ENCODE measurements around the gene MTG2.
A peak's percentile ranks its signal among the peaks of the same experiment; 100 is the strongest.

MTG2 gene

DNA sequence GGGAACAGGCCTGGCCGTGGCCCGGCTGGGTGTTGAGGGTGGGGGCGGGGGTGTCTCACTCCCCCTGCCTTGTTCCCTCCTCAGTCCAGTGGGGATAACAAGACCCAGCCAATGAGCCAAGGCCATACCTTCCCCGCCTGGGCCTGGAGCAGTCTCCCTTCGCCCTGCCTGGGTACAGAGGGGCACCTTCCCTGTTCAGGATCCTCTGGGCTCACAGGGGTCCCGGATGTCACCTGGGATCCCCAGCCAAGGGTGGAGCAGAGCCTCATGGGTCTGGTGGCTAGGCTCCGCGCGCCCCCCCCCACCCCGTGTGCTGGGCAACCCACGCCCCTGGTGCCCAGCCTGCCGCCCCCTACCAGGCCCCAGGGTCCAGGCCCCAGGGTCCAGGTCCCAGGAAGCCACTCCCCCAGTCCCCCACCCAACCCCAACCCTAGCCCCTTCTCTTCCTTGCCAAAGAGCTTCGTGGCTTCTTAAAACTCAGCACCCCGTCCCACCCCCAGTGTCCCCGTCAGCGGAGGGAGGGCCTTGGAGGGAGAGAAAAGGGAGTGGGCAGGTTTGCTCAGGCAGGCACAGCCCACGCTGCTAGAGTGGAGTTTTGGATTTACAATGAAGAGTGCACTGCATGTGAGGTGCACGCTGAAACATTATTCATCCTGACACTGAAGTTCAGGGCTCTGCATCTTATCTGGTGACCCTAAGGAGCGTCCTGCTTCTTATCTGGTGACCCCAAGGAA lies 25.4 kb downstream of the MTG2 start:
- no peak for DNase-seq

DNA sequence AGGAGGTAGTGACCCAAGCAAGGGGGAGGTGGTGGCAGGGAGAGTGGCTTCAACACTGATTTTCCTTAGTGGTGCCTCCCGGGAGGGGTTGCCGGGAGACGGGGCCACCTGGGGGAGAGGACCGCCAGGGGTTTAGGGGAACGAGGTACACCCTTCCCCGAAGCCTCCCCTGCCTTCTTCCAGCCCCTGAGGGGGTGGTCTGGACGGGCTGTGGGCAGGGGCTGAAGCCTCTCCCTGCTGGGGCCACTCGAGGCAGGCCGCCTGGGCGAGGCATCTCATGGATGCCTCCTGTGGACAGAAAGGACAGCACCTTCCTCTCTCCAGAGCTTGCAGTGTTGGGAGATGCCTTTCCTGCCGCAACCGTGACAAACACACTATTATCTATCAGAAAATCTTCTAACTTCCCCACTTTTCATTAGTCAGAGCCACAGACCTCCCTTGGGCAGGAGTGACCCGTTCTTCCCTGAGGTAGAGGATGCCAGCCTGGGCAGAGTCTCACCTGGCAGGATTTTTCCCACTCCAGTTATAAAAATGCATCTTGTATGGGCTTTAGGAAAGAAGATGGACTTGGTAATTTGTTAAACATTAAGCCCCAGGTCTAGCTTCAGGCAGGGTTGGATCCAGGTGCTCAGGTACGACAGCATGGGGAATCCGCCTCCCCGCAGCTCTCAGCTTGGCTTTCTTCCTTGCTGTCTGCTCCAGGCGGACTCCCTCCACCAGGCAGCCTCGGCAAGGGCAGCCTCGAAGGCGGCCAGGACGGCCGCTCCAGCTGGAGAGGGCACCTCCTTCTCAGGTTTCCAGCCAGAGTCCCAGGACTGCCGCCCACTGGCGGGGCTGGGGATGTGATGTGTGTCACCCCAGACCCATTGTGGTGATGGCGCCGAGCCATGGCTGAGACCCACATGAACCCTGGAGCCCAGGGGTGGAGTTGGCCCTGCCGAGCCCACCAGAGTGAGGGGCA lies 26.2 kb downstream of the MTG2 start:
- DNase-seq, result no peak

DNA sequence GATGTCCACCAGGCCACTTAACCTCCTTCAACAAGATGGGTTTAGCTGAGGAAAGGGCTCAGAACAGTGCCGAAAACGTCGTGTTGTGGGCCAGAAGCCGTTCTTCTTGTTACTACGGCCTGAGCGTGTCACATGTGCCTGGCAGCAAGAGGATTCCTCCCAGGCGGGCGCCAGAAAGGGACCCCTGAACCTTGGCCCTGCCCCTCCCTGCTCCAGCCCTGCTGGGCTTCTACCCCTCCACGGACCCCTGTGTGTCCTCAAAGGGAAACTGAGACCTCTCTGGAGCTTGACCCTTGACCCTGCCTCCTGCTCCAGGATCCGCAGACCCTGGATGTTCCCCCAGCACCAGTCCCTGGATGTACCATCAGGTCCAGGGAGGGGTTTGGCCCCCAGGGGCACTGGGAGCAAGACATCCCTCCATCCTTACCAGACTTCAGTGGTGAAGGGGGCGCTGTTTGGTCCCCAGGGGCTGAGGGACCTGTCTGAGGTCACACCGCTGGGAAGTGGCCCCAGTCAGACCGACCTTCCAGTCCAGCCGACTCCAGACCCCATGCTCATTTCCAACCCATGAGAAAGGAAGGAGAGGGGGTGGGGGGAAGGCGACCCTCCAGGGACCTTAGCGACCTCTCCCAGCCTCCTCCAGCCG lies 27.1 kb downstream of the MTG2 start:
- no peak for DNase-seq

DNA sequence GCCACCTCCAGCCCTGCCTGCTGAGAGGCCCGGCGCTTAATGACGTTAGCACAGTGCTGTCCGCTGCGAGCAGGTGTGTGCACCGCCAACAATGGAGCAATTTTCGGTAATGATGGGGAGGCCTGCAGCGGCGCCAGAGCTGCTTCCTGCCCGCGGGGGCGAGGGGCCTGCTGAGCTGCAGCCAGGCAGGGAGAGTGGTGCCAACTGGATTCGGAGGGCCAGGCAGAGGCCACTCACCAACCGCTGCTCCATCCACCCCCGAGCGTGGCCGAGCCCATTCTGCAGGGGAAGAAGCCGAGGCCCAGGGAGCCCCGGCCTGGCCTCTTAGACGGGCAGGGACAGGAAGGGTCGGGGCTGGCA lies 27.6 kb downstream of the MTG2 start:
- DNase-seq, result no peak

DNA sequence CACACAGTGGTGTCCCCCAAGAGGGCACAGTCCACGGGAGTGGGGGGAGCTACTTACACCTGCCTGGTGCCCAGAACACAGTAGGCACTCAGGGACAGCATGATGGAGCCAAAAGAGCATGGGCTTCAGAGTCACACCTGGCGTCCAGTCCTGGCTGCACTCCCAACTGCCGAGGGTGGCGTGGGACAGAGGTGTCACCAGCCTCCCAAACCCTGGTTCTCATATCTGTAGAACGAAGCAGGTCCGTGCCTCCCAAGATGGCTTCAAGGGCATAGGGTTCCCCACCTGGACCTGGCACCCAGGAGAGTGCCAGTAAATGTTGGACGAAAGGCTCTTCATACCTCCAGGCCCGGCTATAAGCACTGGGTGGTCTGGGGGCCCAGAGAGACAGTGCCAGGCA lies 28.4 kb downstream of the MTG2 start:
- DNase-seq, result no peak

DNA sequence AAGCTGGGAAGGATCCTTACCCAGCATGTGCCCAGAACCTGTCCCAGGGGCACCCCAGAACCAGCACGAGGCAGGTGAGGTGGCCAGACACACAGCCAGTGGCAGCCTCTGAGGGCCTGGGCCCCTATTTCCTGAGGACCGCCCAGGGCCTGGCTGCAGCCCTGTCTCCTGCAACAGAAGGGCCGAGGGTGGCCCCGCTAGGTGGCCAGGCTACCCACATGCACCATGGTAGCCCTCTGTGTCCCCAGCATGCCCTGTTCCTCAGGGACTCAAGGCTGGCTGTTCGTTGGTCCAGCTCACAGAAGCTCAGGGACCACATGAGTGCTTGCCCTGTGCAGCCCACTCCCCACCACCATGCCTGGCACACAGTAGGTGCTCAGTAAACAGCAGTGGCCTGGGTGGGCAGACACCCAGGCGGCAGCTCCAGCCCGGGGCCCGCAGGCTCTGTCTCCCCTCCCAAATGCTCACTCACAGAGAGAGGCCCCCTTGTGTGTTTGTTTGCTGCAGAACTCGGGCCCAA lies 29.0 kb downstream of the MTG2 start:
- DNase-seq, result no peak

DNA sequence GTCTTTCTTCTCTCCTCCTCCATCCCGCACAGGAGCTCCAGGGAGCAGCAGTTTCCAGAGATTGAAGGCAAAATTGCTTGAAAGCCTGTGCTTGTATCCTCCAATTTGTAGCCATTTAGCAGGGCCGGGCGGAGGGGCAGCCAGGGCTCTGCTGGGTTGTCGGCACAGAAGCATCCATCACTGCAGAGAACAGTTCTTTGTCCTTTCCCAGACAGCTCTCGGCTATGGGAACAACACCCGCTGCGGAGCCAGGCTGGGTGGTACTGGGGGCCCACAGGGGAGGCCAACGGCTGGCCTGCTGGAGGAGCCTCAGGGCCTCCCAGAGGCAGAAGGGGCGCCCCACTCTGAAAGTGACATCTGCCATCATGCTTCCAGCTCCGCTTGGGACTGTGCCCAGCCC lies 29.5 kb downstream of the MTG2 start:
- no peak for DNase-seq

DNA sequence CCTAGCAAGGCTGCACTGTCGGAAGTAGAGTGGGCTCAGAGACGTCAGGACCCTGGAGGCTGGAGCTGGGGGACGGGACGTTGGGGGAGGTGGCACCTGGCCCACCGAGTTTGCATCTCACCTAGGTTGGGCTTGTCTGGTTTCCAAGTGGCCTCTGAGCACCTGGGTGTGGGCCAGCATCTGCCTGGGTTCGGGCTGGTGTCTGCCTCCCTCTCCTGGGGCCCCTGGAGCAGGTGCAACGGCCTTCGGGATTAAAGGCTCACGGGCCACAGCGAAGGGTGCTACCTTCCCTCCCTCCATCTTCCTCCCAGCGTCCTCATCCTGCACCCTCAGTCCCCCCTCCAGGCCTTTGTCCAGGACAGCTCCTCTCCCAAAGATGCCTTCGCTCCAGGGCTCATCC lies 31.2 kb downstream of the MTG2 start:
- DNase-seq, result no peak

DNA sequence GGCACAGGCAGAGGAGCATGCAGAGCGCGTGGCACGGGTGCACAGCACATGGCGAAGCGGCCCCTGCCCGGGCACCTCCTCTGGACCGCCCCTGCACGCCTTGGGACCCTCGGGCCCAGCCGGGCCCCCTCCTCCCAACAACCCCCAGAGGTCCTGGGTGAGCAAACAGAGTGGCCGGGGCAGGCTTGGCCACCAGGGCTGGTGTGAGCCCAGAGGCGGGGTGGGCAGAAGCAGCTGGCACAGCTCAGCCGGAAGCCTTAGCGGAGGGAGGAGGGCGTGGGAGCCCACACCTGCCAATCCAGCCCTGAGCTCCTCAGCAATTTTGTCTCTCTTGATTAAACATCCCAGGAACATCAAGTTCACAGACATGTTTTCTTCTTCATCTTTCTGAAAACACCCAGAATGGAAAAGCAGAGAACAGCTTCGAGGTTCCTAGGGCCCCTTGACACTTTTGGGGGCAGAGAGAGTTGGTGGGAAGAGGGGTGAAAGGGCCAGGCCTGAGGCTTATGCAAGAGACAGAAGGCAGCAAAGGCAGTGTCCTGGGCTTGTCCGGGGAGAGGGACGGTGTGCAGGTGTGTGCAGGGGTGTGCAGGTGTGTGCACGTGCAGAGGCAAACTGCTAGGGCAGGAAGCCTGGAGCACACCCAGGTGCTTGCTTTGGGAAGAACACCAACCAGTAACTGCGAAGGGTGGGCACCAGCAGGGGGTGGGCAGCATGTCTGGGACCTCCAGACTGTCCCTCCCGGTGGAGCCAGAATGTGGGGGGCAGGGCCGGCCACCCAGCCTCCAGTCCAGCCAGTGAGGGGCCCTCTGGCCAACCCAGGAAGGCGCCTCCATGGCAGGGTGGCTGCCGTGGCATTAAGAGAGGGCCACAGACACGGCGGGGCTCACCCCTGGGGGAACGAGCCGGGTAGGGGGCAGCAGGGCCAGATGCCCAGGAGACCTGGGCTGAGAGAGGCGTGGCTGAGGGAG lies 32.5 kb downstream of the MTG2 start:
- DNase-seq, result no peak

DNA sequence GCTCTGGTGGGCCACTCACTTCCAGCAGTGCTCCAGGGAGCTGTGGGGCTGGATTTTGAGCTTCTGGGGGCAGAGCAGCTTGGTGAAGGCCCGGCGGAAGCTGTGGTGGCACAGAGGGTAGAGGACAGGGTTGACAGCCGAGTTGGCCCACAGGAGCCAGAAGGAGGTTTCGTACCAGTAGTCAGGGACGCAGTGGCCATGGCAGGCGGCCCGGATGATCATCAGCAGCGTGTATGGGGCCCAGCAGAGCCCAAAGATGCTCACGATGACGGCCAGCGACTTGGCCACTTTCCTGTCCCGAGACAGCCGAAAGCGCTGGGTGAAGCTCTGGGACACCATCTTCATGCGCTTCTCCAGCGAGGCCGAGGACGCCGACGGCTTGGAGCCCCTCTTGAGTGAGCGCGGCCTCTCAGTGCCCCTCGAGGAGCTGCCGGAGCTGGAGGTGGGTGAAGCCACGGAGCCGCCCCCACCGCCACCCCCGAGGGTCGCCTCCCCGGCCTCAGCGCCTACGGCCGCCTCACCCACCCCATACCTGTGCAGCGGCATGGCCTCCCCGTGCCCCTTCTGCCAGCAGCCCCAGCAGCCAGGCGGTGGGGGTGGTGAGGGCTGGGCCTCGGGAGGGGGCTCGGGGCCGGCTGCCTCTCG lies 33.3 kb downstream of the MTG2 start:
- no peak for DNase-seq

DNA sequence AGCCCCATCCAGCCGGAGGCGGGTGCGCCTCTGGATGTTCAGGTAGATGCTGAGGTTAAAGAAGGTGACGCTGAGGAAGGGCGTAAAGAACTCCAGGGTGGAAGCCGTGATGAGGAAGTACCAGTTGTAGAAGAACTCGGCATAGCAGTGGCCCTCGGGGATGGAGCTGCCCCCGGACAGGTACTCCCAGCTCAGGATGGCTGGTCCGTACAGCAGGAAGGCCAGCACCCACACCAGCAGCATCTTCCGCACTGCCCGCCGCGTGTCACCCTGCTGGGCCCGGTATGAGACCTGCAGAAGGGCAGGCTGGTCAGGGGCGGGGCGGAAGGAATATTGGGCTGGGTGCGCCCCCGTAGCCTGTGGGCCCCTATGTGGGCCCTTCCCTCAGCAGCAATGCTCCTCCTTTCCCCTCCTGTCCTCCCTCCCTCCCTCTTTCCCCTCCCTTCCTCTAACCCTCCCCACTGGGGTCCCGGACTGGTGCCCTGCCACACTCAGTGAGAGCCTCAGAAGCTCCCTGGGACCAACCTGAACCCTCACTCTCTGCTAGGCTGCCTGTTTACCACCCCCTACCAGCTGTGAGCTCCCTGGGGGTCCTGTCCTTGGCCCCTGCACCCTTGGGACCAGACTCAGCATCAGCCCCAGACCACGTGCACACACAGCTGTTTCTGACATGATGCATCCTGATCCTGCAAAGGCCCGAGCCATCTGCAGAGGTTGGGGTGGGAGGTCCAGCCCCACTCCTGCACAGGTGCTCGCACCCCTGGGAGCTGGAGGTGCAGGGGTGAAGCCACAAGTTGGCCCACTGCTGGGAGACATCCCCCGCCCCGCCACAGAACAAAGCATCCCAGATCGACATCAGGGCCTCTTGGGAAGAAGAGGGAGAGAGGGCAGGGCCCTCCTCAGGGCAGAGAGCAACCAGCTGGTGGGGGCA lies 34.1 kb downstream of the MTG2 start:
- DNase-seq, result no peak

DNA sequence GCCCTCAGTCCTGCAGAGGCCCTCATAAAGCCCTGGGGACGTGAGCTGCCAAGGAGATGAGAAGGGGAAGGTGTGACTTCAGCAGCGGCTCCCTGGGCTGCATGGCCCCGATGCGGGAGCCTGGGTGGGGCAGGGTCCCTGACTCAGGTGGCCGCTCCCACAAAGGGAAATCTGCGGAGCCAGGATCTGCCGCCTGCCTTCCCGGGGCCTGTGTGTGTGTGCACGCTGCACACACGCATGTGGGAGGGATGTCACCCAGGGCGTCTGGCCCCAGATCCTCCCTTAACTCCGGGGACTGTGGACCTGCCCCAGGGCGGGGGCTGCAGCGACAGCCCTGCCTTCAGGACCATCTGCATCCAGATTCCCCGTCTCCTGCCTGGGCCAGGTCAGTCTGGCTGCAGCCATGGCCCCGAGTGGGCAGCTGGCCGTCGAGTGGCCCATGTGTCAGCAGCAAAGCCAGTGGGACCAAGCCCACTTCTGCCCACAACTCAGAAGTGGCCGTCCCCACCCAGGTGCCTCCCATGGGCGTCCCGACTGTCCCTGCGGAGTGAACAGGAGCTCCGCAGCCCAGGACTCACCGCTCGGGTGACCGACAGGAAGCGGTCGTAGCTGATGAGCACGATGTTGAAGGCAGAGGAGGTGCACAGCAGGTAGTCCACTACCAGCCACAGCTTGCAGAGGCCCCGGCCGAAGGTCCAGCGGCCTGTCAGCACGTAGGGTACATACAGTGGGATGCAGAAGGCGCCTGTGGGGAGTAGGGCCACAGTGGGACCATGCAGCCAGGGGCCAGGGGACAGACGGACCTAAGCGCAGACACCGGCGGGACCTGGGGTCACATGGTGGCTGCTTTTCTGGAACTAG lies 35.3 kb downstream of the MTG2 start:
- no peak for DNase-seq

DNA sequence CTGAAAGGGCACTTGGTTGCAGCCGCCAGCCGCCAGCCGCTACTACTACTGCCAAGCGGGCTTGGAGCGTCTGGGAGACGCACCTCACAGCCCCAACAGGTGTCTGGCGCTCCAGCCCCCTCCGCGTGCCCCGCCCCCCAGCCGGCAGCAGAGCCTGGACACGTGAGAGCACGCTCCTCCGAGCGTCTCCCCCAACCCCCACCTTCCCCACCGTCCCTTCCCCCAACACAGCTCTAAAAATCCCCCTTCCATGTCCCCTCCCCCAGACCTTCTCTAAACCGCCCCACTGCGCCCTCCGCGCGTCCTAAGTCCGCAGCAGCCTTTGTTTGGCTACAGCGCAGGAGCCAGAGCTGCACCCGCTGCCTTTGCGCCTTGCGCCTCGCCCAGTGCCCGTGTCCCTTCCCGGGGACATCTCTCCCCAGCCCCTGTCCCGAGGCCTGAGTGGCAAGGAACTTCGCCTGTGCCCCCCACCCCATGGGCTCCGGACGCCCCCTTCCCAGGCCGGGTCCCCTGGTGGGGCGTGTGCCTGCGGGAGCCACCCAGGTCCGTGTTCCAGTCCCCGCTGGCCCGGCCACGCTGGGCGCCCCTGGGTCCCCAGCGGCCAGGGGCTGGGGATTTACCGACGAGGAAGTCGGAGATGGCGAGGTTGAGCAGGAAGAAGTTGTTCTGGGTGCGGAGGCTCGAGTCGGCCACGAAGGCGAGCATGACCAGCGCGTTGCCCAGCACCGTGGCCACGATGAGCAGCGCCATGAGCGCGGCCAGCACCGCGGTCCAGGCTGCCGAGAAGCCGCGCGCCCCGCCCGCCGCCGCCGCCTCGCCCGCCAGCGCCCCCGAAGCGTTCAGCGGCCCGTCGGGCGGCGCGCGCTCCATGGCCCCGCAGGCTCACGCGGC lies 36.5 kb downstream of the MTG2 start:
- DNase-seq, result no peak

DNA sequence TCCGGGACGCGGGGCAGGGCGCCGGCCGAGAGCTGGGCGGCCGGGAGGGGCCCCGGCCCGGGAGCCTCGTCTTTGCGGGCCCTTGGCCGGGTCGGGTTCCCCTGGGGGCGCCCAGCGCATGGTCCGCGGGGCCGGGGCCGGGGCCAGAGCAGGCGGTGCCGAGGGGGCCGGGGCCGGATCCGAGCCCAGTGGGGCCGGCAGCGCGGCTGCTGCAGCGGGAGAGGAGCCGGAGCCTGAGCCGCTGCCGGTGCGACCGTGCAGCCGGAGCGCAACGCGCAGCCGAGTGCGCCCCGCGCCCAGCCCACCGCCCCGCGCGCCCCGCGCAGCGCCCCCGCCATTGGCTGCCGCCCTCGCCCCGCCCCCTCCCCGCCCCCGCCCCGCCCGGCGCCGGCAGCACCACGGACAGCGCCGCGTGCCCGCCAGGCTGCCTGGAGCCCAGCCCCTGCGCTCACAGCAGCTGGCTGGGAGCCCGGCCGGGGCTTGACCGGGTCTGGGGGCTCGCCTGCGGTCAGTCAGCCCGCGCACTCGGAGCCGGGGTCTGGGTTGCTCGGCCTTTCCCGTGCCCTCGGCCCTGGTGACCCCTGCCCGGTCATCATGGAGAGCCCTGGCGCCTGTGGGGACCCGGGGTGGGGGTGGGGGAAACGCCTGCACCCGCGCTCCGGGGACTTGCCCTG lies 37.3 kb downstream of the MTG2 start, which contains the start of gene HRH3:
Gene HRH3, minus strand, starts transcription at position 287 of the 674 bp plus-strand sequence. CDS start 308 bp downstream, outside the sequence.
- peak; percentile 25 to 32 for DNase-seq

DNA sequence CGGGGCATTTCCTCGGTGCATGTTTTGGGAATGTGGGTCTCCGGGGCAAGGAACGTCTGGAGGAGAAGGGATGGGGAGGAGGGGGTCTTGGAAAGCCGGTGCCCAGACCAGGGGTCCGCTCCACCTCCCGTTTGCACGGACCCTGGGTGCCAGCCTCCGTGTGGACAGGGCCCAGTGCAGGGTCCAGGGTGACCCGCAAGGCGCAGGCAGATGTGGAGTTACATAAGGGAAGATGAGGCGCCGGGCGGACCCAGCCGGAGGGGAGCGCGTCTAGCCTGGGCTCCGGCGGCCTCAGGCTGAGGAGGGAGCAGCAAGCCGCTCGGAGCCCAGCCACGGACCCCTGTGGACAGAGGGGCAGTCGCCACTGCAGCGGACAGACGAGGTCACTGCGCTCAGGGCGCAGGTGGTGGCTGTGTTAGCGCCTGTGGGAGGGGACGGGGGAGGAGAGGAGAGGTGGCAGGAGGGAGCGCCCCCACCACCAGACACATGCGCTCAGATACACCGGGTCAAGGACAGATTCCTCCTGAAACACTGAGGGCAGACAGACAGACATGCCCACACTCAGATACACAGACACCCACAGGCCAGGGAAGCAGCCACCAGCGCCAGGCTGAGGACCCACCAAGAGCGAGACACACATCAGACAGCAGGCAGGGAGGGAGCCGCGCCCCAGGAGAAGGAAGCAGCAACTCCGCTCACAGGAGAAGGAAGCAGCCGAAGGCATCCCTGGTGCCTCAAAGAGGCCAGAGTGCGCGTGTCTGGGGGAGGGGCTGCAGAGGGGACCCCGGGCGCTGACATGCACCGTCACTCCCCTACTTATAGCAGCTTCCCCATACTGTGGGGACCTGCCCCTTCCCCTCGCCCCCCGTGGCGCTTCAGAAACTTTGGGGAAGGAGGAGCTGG lies 38.1 kb downstream of the MTG2 start:
- no peak for DNase-seq

DNA sequence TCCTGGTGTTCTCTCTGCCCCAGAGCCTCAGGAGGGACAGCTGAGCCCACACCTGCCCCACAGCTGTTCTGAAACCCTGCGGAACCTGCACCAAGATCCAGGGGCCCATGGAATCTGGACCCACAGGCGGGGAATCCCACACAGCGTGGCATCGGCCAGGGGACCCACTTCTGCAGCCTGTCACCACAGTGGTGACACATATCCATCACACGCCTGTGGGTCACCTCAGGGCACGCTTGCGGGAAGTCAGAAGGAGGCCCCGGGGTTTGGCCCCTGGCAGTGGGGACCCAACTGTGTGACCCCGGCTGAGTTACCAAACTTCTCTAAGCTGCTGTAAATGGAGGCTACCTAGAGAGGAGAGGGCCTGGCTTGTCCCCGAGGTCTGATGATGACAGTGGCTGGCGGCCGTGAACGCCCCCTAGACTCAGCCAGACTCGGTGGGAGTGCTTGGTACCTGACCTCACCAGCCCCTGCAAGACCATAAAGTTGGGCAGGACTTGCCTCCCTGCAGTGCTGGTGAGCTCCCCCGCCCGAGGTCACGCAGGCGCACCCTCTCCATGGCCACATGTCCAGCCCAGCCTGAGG lies 39.5 kb downstream of the MTG2 start:
- DNase-seq, result no peak

Data from activated CD4-positive, alpha-beta T cell treated with anti-CD3 and anti-CD28 coated beads, Interleukin-2, amount 50 U/mL, for 48 hours (primary cell).